NCI-H146 treated with DMSO at 0.1 percent for 48 hours (cell line): Measurements from ENCODE around the gene ZNF532.
"Not testable (repeated sequence)": the region's sequence is repeated elsewhere in the genome, so short reads cannot be mapped to it uniquely, and the experiment has no call there.

Experiments used
- DNase-seq: peaks from one replicate; lab custom pipeline; 2025; ENCODE audit not compliant: unreplicated experiment; lab: John Stamatoyannopoulos, UW

Gene ZNF532

DNA sequence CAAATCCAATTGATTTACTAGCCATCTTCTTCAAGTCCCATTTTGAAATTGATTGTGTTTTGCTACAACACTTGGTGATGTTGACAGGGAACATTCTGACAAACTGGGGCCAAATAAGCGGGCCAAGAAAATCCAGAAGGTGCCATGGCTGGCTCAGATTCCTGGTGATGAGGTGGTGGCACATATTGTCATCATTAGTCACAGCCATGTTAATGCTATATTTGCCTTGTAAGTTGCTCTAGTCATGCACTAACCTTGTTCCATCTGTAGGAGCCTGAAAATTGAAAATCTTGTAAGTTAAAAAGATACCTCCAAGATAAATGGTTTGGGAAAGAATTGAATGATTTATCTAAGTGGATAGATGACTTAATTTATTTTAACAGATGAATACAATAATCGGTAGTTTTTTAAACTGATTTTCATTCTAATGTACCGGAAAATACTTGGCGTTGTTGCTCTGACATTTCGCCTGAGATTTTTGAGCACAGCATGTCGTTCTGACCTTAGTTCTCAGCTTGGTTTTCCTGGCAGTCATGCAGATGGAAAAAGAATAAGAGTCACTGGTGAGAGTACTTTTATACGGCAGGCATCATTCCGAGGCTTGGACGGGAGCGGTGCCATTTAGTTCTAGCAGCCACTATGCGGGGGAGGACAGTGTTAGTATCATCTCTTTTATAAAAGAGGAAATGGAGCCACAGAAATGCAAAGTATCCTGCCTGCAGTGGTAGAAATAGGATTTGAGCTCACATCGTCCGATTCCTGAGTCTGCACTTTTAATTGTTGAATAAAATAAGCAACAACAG lies 133.9 kb downstream of the ZNF532 start:
- DNase-seq, result no peak

GRCh38 chr18:59001166-59001565 lies 136.5 kb downstream of the ZNF532 start:
- no peak for DNase-seq

GRCh38 chr18:59001721-59002120 lies 137.0 kb downstream of the ZNF532 start:
- DNase-seq, result no peak

- no peak for DNase-seq
These were observed 138.4 kb downstream of the ZNF532 start for GRCh38 chr18:59002974-59003594.

GRCh38 chr18:59005262-59005661 lies 140.6 kb downstream of the ZNF532 start:
- DNase-seq, result no peak

- no peak for DNase-seq
These were observed 141.9 kb downstream of the ZNF532 start for GRCh38 chr18:59006461-59007067.

DNA sequence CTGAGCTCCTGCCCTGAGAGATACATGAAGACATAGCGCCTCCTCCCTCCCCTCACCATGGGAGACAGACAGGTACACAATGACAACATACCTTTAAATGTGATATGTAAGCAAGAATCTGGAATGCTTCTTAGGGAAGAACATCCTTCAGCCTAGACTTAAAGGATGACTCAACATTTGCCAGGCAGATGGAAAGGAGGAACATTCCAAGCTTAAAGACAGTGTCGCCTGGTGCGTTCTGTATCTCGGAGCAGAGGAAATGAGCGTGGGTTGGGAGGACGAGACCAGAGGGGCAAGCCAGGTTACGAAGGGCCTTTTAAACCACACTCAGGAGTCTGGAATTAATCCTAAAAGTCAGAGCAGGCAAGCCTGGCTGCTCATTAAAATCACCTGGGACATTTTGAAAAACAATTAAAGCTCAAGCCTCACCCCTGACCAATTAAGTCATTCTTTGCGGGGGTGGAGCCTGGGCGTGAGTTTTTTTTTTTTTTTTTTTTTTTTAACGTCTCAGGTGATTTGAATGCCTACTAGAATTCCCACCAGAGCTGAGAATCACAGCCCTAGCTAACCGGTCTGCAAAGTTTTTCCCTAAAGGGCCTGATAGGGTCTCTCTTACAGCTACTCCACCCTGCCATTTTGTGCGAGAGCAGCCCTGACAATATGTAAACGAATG lies 143.8 kb downstream of the ZNF532 start:
- DNase-seq, result no peak

GRCh38 chr18:59009846-59010245 lies 145.2 kb downstream of the ZNF532 start:
- DNase-seq, result no peak

DNA sequence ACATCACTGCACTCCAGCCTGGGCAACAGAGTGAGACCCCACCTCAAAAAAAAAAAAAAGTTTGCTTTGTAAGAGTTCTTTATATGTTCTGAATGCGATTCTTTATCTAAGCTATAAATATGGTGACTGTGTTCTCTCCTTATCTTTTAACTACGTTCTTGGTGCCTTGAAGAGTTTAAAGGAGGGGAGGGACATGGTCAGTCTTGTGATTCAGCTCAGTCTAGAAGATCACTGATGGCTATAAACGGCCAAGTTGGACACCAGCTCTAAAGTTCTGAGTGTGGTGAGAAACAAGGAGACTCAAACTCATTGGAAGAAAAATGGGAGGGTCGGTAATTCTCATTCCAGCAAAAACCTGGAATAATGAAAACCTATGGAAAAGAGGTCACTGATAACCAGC lies 146.6 kb downstream of the ZNF532 start:
- DNase-seq, result no peak

DNA sequence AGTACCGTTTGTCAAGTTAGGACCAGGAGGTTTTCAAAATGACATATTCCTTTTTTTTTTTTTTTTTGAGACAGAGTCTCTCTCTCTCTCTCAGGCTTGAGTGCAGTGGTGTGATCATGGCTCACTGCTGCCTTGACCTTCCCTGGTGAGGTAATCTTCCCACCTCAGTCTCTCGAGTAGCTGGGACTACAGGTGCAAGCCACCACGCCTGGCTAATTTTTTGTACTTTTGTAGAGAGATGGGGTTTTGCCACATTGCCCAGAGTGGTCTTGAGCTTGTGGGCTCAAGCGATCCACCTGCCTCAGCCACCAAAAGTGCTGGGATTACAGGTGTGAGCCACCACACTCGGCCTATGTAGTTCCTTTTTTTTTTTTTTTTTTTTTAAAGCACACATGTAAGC lies 147.1 kb downstream of the ZNF532 start:
- no peak for DNase-seq

DNA sequence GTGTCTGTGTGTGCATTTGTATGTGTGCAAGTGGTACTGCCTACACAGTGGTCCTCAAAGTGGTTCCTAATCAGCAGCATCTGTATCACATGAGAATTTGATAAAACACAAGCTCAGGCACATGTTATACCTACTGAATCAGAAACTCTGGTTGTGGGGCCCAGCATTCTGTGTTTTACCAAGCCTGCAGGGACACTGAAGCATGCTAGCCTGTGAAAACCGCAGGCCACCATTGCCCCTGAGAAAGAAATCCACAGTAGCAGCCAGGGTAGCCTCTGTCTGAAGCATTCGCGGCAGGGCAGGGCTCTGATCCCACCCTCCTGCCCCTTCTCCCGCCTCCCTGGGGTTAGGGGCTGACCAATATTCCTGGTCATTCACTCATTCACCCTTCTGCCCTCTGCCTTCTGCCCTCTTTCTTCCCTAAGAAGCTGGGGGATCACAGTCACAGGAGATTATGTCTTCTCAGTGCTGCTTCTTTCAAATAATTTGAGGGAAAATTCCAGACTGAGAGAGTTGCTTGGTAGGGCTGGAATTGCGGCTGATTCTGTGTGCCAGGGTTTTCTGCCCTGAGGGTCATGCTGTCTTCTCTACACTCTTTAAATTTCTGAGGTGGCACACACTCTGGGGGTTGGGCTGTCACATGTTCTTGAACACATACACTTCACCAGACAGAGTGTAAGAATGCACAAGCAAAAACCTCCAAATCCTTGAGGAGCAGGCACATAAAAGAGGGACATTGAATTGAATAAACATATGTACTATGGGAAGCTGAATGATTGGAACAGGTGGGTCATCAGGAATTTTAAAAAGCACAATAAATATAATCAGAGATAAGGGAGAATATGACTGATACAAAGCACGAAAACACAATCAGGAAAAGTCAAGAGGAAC lies 148.4 kb downstream of the ZNF532 start:
- DNase-seq, result no peak

GRCh38 chr18:59013744-59014143 lies 149.1 kb downstream of the ZNF532 start:
- no peak for DNase-seq

GRCh38 chr18:59015531-59016152 lies 151.0 kb downstream of the ZNF532 start:
- no peak for DNase-seq

DNA sequence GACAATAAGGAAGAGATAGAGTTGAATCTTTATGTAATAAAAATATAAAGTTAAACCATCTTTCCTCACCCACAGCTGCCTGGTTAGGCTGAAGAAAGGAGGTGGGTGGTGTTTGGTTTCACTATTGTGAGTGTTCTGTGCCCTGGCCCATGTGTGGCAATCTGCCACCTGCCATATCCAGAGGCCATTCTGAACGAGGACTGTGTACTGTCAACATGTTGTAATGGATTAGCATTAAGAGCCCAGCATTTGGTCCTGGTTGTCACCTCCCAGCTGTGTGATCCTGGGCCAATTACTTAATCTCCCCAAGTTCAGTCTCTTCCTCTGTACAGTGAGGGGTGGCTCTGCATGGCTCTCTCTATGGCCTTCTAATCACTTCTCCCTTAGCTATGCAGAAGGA lies 156.8 kb downstream of the ZNF532 start:
- no peak for DNase-seq

DNA sequence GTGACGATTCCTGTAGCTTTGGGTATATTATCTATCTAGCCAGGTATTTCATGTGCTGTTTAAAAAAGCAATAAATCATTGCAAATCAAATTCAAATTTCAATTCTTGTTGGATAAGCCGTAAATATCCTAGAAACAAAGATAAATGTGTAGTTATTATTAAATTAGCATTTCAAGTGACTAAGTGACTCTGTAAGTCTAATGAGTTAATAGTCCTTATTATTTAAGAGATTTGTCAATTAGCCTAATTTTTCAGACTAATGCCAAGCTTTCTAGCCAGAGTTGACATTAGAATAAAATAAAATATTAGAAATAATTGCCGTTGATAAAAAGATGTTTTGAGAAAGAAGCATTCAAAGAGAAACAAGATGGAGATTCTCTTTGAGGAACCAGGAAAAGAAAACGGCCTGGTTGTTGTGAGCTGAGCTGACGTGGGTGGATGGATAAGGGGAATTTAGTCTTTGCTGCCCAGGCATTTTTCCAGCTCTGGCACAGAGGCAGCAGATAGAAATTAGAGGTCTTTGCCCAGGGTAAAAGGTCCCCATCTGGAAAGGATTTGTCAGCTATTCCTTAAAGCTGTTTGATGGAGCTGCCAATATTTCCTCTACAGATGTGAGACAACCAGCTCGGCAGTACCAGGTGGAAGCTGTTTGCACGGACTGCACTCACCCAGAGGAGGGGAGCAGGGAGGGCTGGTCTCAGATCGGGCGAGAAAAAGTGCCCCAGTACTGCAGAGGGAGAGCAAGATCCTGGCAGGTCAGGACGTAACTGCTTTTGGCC lies 157.7 kb downstream of the ZNF532 start:
- no peak for DNase-seq

- DNase-seq, result no peak
These were observed 160.2 kb downstream of the ZNF532 start for GRCh38 chr18:59024829-59025228.

DNA sequence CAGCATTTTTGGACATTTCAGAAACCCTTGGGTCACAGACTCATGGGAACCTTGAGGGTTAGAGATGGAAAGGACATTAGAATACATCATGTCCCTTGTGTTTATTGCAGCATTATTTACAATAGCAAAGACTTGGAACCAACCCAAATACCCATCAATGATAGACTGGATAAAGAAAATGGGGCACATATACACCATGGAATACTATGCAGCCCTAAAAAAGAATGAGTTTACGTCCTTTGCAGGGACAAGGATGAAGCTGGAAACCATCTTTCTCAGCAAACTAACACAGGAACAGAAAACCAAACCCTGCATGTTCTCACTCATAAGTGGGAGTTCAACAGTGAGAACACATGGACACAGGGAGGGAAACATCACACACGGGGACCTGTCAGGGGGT lies 160.9 kb downstream of the ZNF532 start:
- not testable (repeated sequence) for DNase-seq

GRCh38 chr18:59026364-59026763 lies 161.7 kb downstream of the ZNF532 start:
- no peak for DNase-seq

DNA sequence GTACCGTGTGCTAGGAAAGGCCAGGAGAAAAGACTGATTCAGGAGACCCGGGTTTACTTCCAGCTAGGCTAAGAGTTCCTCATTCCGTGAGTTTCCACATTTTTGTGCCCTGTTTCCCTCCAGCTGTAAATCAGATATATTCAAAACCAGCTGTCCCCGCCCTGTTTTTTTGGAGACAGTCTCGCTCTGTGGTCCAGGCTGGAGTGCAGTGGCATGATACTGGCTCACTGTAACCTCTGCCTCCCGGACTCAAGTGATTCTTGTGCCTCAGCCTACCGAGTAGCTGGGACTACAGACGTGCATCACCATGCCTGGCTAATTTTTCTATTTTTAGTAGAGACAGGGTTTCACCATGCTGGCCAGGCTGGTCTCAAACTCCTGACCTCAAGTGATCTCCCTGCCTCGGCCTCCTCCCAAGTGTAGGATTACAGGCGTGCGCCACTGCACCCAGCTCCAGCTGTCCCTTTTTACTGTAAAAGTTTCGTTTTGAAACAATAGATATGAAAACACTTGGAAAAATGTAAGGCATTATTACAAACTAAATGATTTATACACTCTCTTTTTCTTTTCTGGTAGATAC lies 162.2 kb downstream of the ZNF532 start:
- no peak for DNase-seq
